ENCODE results near the gene FOXN1. TPM values are rescaled to one million over a fixed set of nuclear protein-coding genes. Genes with fewer than 3 reads are reported as not detected.

The FOXN1 gene
- total RNA-seq, 3 donors from 2014 or later (not counting 1 experiment from before 2014, with no cell fraction given), result not detected

GRCh38 chr17:28576758-28577465 lies 70.8 kb downstream of the FOXN1 start, which contains the start of gene ALDOC:
ALDOC (minus strand) TSS chr17:28576895; CDS start chr17:28575532, 1,363 bp downstream.
- intact Hi-C loops (cut with micrococcal nuclease), result loop anchor here (1.0 kb wide), 1 partner anchor 22 kb away; the partner anchor contains the start of gene SPAG5
- Mint-ChIP-seq H3K27me3 (ENCODE audit: low read depth in 2 of 2) (no peaks in the 10 kb centered on the region), H3K4me1 (peaks cover 26 to 29% of the 10 kb centered on the region in 2 donors), H3K27ac (peak within 1 kb of the TSS; percentile 81 to 95), H3K36me3 (no peaks in the 10 kb centered on the region), H3K9me3 (no peaks in the 10 kb centered on the region), H3K4me3 (peak within 1 kb of the TSS; percentile 78)
- H3K27me3 ChIP-seq (ENCODE audit: control insufficient read depth, insufficient read depth, low read length), result no peaks in the 10 kb centered on the region
- H3K27ac ChIP-seq (ENCODE audit: low read length), result peak within 1 kb of the TSS; percentile 4
- WGBS (ENCODE audit: insufficient coverage), result 5% methylated on average over 26 of the region's 26 CpGs
- TF ChIP-seq CTCF (IDR thresholded peaks at IDR 0.05), result no peak
- no peaks in the 10 kb centered on the region for H3K36me3 ChIP-seq (ENCODE audit: control insufficient read depth, insufficient read depth, low read length)
- ATAC-seq (peak; percentile 99 to 100 (median 99)), DNase-seq (peak; percentile 99)
- H3K4me1 ChIP-seq (ENCODE audit: control insufficient read depth, insufficient read depth, low read length), result peaks cover 24% of the 10 kb centered on the region
- peak within 1 kb of the TSS; percentile 15 for H3K4me3 ChIP-seq (ENCODE audit: low read length)
- no peaks in the 10 kb centered on the region for H3K9me3 ChIP-seq (ENCODE audit: control insufficient read depth, insufficient read depth, low read length)

GRCh38 chr17:28577466-28577824 lies 71.3 kb downstream of the FOXN1 start:
- Histone ChIP-seq H3K9me3 (ENCODE audit: control insufficient read depth, insufficient read depth, low read length) (no peaks in the 10 kb centered on the region), H3K4me3 (ENCODE audit: low read length) (no peak overlapping the region), H3K36me3 (ENCODE audit: control insufficient read depth, insufficient read depth, low read length) (peaks cover under 1% of the 10 kb centered on the region), H3K4me1 (ENCODE audit: control insufficient read depth, insufficient read depth, low read length) (peaks cover 18% of the 10 kb centered on the region), H3K27ac (ENCODE audit: low read length) (no peak overlapping the region), H3K27me3 (ENCODE audit: control insufficient read depth, insufficient read depth, low read length) (no peaks in the 10 kb centered on the region)
- H3K36me3 Mint-ChIP-seq, result no peaks in the 10 kb centered on the region
- peak overlapping the region; percentile 81 to 95 for H3K27ac Mint-ChIP-seq
- whole genome bisulfite sequencing (ENCODE audit: insufficient coverage), result 100% methylated on average over 1 of the region's 3 CpGs
- peak overlapping the region; percentile 22 for H3K4me3 Mint-ChIP-seq
- H3K27me3 Mint-ChIP-seq (ENCODE audit: low read depth in 2 of 2), result no peaks in the 10 kb centered on the region
- ATAC-seq, result no peak
- intact Hi-C loops (cut with micrococcal nuclease), result no loop called here
- no peak for TF ChIP-seq CTCF (IDR thresholded peaks at IDR 0.05)
- DNase-seq, result no peak
- peaks cover 21 to 24% of the 10 kb centered on the region in 2 donors for H3K4me1 Mint-ChIP-seq
- H3K9me3 Mint-ChIP-seq, result no peaks in the 10 kb centered on the region

- Mint-ChIP-seq H3K4me3 (no peak overlapping the region), H3K9me3 (no peaks in the 10 kb centered on the region), H3K27me3 (ENCODE audit: low read depth in 2 of 2) (no peaks in the 10 kb centered on the region), H3K4me1 (peaks cover 15 to 17% of the 10 kb centered on the region in 2 donors), H3K36me3 (no peaks in the 10 kb centered on the region), H3K27ac (peak overlapping the region in 1 of 2 donors; percentile 16)
- Histone ChIP-seq H3K36me3 (ENCODE audit: control insufficient read depth, insufficient read depth, low read length) (peaks cover 1% of the 10 kb centered on the region), H3K9me3 (ENCODE audit: control insufficient read depth, insufficient read depth, low read length) (no peaks in the 10 kb centered on the region), H3K4me1 (ENCODE audit: control insufficient read depth, insufficient read depth, low read length) (peaks cover 15% of the 10 kb centered on the region), H3K27ac (ENCODE audit: low read length) (no peak overlapping the region), H3K4me3 (ENCODE audit: low read length) (no peak overlapping the region), H3K27me3 (ENCODE audit: control insufficient read depth, insufficient read depth, low read length) (no peaks in the 10 kb centered on the region)
- 93% methylated on average over 8 of the region's 8 CpGs for WGBS (ENCODE audit: insufficient coverage)
- no peak for TF ChIP-seq CTCF (IDR thresholded peaks at IDR 0.05)
- ATAC-seq (no peak), DNase-seq (no peak)
- intact Hi-C loops (cut with micrococcal nuclease), result no loop called here
These were observed 72.4 kb downstream of the FOXN1 start for GRCh38 chr17:28578246-28579195.
